DMS153 (cell line): ENCODE measurements around the gene PCSK9.

Experiments
- DNase-seq: peaks from one replicate; lab custom pipeline; 2025; lab: John Stamatoyannopoulos, UW

PCSK9 gene

DNA sequence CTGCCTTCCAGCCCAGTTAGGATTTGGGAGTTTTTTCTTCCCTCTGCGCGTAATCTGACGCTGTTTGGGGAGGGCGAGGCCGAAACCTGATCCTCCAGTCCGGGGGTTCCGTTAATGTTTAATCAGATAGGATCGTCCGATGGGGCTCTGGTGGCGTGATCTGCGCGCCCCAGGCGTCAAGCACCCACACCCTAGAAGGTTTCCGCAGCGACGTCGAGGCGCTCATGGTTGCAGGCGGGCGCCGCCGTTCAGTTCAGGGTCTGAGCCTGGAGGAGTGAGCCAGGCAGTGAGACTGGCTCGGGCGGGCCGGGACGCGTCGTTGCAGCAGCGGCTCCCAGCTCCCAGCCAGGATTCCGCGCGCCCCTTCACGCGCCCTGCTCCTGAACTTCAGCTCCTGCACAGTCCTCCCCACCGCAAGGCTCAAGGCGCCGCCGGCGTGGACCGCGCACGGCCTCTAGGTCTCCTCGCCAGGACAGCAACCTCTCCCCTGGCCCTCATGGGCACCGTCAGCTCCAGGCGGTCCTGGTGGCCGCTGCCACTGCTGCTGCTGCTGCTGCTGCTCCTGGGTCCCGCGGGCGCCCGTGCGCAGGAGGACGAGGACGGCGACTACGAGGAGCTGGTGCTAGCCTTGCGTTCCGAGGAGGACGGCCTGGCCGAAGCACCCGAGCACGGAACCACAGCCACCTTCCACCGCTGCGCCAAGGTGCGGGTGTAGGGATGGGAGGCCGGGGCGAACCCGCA, at the start of gene PCSK9:
TSS of gene PCSK9 (plus strand) at position 207 of the 741 bp plus-strand sequence. CDS start at position 497, 290 bp downstream.
- DNase-seq = no peak

DNA sequence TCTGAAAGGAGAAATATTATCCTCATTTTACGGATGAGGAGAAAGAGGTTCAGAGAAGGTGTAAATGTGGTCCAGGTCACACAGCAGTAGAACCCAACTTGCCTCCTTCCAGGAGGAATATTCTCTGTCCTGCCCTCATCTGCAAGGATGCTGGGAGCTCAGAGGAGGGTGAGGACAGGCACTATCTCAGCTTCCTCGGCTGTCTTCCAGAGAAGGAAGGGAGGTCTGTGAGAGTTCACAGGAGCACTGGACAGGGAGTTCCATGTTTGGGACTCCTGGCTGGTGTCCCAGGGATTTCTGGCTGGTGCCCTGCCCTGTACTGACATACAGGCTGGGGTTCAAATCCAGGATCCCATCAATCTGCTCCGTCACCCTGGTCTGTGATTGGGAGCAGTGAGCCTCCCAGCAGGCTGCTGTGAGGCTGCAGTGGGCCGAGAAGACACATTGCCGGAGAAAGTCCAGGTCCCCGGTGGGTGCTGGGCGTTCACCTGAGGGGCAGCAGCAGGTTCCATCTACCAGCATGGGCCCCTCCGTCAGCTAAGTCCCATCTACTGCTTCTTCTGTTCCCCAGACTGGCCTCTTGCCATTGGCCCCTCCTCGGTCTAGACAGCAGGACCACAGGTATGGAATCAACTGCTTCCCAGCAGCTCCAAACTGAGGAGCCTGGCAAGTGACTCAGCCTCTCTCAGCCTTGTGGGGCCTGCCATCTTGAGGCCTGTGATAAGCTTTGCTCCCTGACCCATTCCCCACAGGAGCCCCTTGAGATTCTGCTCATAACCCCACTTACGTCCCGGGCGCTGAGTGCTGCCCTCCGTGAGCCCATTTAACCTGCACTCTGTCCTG, 49.2 kb upstream of the PCSK9 start:
- no peak for DNase-seq

DNA sequence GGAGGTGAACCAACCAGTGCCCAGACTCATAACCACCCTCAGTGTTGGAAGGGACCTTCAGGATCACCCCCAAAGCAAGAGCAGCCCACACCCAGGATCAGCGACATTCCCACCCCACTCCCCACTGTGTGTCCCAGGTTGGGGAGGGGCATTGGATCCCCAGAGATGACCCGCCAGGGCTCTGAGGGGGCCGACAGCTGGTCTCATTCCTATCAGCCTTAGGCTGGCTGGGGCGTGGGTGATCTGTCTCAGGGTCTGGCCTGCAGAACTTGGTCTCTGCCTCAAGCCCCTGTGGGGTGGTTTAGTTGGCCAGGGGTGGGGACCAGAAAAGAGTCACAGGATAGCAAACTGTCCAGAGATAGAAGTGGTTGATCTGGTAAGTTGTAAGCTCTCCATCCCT, 48.4 kb upstream of the PCSK9 start:
- DNase-seq = no peak

DNA sequence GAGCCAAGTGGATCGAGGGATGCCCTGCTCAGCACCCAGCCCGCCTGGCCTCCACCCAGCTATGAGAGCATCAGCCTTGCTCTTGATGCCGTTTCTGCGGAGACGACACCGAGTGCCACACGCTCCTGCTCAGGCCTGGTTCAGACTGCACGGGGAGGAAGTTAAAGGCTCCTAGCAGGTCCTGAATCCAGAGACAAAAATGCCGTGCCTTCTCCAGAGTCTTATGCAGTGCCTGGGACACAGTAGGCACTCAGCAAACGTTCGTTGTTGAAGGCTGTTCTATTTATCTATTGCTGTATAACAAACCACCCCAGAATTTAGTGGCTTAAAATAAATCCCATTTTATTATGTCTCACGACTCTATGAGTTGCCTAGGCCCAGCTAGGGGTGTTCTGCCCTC, 47.4 kb upstream of the PCSK9 start:
- DNase-seq = no peak

DNA sequence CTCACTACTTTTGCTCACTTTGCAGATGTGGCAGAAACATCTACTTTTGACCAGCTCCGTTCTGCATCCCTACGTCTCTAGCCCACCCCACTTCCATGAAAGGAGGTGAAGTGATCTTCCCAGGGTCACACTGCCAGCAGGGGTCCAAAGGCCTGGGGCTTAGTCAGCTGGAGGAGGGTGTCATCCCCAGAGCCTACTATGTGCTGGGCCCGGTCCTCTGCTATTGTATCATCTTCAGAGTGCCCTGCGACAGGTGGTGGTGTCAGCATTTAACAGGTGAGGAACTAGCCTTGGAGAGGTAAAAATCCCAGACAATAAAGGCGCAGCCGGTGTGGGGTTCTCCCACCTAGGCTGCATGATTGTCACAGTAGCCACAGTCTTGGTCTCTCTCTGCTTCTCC, 46.2 kb upstream of the PCSK9 start:
- no peak for DNase-seq

DNA sequence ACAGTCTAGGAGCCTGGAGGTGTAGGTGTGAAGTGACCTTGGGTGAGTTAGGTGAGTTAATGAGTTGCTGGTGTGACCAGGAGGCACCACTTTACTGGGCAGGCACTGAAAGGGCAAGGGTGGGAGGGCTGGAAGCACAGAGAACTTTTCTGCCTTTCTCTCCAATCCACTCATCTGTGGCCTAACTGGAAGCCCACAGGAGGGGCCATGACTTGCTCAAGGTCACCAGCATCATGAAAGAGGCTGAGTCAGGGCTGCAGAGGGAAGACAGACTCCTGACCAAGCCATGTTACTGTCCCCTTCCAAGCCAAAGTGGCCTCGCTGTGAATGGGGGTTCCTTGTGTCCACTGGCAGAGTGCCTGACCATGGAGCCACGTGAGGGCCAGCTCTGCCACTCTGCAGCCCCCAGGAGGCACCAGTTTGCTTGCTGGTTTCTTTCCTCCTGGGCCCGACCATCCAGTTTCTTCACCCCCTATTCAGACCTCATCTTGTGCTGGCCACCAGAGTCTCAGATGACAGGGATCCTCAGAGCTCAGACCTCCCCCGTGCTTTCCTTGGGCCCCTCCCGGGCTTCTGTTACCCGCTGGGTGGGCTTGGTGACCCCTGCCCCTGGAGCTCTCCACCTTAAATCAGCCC, 44.9 kb upstream of the PCSK9 start:
- no peak for DNase-seq

DNA sequence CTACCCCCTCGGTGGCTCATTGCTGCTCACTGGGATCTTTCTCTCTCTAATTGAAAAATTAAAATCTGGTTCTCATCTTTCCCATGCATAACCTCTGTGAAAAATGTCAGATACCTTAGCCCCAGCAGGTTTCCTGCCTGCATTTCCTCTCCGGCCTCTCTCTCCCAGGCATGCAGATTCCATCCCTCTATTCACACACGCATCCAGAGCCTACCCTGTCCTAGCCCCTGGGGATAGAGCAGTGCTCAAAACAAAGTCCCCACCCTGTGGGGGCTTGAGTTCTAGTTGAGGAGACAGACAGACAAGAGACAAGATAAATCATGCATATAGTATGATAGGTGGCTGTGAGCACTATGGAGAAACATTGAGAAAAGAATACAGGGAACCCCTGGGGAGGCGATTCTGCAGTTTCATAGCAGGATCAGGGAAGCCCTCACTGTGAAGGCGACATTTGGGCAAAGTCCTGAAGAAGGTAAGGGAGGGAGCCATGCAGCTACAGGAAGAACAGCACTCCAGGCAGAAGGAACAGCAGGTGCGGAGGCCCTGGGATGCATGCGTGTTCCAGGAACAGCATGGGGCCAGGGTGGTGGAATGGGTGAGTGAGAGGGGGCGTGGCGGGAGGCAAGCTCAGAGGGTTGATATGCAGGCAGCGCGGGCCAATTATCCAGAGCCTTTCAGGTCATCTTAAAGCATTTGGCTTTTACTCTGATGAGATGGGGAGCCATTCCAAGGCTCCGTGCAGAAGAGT, 44.2 kb upstream of the PCSK9 start:
- DNase-seq = no peak

DNA sequence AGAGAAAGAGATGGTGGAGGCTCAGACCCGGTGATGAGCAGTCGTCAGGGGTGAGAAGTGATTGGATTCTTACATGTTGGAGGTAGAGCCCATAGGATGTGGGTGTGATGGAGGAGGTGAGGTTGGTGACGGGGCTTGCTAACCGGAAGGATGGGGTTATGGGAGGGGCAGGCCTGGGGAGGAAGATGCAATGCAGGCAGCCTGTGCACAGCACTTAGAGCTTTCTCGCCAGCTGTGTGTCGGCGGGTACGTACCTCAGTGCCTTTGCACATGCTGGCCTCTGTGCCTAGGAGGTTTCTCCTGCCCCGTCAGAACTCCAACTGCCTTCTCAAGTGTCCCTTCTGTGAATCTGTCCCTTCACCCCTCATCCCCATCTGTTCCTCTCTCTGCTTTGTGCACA, 43.5 kb upstream of the PCSK9 start:
- no peak for DNase-seq

DNA sequence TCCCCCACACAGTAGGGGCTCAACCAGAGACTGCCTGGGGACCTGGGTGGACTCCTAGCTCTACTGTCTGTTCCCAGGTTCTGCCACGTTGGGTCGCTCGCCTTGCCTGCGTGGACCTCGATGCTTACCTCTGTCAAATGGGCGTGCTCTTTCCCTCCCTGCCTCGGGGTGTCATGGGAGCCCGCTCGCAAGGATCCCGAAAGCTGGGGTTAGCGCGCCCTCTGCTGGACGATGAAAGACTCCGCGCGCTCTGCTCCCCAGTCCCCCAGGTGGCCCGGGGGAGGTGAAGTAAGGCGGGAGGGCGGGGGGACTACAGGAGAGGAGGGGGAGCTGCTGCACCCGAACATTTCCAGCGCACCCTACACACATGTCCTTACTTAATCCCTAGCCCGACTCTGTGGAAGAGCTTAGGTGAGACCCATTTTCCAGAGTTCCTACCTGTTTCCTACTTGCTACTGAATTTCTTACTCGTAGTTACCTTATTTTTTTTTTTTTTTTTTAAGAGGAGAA, 42.9 kb upstream of the PCSK9 start:
- DNase-seq = peak; percentile 8

DNA sequence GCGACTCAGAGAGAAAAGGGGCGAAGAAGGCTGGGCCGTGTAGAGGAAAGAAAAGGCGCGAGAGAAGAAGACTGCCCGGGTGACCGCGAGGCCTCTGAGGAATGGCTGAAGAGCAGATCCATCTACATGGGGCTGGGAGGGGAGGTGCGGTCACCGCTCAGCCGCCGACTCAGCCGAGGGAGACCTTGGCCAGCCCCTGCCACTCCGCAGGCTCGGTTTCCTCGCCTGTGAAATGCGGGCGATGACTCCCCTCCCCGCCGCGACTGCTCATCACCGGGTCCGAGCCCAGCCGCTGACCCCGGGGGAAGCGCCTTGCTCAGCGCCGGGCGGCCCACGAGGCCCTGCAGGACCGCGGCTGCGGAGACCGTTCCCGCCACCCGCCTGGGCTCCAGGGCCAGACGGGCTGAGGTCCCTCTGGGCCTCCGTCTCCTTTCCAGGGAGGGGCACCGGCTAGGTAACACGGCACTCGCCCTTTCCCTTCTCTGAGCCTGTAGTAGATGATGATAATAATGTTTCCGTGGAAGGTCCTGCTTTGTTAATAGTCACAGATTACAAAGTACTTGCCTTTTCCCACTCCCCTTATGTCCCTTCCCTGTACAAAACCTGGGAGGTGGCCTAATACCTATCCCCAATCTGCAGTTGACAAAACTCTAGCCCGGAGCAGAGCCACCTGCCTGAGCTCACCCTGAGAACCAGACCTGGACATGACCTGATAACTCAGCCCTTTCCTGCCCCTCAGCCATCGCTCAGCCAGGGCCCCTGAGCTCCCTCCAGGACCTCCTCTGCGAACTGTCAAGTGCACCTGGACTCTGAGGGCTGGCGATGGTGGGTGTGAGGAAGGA, 42.3 kb upstream of the PCSK9 start:
- no peak for DNase-seq

DNA sequence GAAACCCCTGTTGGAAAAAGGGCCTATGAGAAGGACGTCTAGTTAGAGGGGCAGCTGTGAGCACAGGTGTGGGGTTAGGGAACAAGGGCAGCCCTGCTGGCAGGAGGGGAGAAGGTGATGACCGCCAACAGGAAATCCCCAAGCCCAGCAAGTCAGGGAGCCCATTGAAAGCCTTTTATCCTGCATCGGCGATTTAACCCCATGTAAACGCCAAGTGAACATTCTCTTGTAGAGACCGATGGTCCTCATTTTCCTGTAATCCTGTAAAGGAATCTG, 41.7 kb upstream of the PCSK9 start:
- DNase-seq = no peak

DNA sequence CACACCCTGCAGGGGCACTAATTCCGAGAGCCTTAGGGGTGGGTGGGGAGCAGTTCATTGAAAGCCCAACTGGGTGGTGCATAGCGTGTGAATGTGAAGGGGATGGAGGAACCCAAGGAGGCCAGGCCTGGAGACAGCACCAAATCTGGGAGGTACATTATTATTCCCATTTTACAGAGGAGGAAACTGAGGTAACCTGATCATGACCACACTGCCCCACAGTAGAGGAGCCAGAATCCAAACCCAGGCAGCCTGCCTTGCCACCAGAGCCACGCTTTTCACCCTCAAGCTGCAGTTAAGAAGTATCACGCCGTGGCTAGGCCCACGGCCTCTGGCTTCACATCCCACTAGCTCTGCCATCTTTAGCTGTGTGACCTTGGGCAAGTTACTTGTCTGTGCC, 41.2 kb upstream of the PCSK9 start:
- no peak for DNase-seq

DNA sequence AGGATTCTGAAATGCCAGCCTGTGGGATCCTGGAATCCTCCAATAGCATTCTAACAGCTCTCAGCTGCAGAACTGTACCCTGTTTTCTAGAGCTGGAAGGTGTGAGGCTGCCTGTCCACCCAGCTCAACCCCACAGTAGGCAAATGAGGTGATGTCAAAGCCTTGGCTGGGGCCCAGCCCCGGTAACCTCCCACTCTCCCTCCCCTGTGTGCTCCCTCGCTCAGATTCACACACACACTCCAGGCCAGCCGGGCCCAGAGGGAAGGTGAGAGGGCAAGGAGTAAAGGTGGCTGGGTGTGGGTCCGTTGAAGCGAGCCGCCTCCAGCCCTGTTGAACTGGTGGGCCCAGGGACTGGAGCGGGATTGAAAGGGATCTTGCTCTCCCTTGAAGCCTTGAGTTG, 40.7 kb upstream of the PCSK9 start, which contains the start of gene BSND:
TSS of gene BSND (plus strand) at position 257 of the 400 bp plus-strand sequence. CDS start 254 bp downstream, outside the sequence.
- DNase-seq = peak; percentile 13

DNA sequence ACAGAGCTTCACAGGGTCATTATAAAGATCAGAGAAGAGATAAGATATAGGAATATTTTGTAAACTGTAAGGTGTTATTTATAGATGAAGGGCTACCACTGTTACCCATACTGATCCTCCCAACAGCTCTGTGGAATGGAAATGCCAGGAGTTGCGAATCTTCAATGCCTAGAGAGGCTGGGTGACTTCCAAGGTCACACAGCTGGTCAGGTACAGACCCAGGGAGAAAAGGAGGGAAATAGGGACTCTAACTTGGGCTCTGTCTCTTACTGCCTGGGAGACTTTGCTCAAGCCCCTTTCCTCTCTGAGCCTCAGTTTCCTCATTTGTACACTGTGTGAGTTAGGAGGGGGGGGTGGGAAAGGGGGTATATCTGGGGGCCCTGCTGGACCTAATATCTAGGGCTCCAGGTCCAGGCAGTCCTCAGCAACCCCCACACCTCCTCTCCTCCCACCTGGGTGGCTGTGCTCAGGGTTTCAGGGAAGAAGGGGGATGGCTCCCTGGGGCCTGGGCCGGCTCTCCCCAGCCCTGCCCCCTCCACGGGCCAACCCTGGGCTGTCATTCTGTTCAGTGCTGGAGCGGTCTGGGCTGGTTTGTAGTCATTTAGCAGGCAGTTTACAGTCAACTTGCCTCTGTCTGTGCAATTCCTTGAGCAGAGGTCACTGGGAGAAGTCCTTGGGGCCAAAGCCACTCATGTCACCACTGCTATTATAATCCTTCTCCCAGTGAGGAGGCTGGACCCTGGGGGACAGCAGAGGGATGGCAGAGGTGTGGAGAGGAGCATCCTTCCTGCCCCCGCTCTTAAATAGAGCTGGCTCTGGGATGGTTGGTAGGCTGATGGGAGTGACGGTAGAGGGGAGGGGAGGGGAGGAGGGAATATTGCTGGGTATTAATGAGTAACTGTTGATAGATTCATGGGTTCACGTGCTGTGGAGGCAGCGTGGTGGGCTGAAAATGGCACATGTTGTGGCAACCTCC, 39.0 kb upstream of the PCSK9 start:
- DNase-seq = no peak

DNA sequence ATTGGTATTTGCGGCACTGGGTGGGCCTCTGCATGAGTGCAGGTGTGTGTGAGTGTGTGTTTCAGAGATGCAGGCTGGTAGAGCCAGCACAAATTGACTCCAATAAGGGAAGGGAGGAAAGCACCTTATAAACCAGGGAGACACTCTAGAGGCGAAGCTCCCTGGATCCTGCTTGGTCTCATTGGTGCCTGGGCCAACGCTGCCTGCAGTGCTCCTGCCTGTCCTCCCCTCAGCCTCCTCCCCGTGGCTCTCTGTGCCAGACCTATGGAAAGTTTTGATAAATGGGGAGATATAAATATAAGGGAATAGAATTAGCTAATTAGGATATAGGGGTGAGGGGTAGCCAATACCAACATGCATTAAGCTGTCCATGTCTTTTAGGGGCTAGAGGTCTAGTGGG, 38.0 kb upstream of the PCSK9 start:
- DNase-seq = no peak

DNA sequence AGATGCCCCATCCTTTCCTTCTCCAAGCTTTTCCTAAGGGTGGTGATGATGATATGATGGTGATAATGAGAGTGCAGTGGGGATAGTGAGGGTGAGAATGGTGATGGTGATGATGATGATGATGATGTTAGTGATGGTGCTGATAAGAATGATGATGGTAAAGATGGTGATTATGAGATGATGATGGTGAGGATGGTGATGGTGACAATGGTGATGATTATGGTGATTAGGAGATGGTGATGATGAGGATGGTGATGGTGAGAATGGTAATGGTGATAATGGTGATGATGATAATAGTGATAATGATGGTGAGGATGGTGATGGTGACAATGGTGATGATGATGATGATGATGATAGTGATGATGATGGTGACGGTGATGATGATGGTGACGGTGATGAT, 36.7 kb upstream of the PCSK9 start:
- DNase-seq = no peak

DNA sequence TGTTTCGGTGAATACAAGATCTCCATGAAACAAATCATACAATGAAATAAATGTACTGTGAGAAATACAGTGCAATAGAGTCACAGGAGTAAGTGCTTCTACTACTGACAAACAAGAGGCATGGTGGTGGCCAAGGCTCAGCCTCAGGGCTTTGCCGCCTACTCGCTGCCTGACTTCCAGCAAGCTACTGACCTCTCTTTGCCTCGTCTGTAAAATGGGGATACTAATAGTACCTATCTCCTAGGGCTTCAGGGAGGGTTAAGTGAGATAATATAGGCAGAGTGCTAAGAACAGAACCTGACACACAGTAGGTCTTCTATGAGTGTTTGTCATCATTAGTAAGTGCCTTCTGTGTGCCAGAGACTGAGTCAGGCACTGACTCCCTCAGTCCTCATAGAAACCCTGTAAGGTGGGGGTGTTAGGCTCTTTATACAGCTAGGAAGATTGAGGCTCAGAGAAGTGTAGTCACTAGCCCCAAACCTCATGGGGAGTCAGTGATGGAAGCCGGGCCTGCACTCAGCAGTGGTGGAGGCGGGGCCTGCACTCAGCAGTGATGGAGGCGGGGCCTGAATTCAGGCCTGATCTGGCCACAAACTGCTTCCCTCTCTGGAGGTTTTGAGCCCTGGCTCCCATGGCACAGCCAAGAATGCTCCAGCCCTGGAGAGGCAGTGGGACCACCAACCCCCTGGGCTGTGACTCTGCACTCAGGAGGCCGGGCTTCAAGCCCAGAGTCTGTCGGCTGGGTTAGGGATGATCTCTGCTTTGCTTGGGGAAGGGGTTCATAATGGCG, 33.8 kb upstream of the PCSK9 start:
- no peak for DNase-seq

DNA sequence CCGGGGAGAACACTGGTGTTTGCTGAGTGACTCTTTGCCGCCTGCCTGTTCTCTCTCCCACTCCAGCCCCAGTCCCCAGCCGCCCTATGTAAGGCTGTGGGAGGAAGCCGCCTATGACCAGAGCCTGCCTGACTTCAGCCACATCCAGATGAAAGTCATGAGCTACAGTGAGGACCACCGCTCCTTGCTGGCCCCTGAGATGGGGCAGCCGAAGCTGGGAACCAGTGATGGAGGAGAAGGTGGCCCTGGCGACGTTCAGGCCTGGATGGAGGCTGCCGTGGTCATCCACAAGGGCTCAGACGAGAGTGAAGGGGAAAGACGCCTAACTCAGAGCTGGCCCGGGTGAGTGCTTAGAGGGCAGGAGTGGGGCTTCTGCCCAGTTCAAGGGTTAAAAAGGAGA, 32.4 kb upstream of the PCSK9 start:
- DNase-seq = no peak

DNA sequence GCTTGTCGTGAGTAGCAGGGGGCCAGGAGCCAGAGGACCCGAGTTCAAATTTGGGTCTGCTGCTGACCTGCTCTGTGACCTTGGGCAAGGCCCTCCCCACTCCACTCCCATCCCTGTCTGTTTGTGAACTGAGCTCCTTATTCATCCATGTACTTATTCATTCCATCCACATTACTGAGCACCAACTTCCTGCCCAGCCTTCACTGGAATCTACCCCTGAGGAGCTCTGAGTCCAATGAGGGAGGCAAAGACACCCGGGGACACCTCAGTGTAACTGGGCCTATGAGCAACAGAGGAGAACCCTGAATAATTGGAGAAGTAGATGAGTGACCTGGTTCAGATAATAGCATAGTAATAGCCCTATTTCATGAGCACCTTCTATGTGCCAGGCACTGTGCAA, 31.7 kb upstream of the PCSK9 start:
- no peak for DNase-seq
